Calu3 (cell line): ENCODE data around the gene SF3B4. TPM values are rescaled to one million over a fixed set of nuclear protein-coding genes. Genes with fewer than 3 reads are reported as not detected.

ENCODE experiments used
- BruUV-seq: library from RNA; stranded (reverse); fragments of 400-500 nt; replicated peaks from 2 replicates; lab custom pipeline; 2021; lab: Mats Ljungman, UMichigan
- CTCF ChIA-PET: fragments of 300-600 bp; sonication (Branson Sonifier 250); formaldehyde crosslinking; loops from one replicate; lab custom pipeline; 2022; ENCODE audit warnings: antibody characterized with exemption; lab: Charles Lee
- DNase-seq: peaks from one replicate; pipeline ENCODE4 v3.0.0; 2022
- H3K27ac Mint-ChIP-seq: one replicate; pipeline ENCODE4 v1.8.0; 2022; ENCODE audit warnings: mixed read lengths; ENCODE audit not compliant: unreplicated experiment
- H3K27me3 Mint-ChIP-seq: one replicate; pipeline ENCODE4 v1.8.0; 2022; ENCODE audit warnings: mixed read lengths; ENCODE audit not compliant: unreplicated experiment
- H3K36me3 Mint-ChIP-seq: one replicate; pipeline ENCODE4 v1.8.0; 2022; ENCODE audit warnings: mild to moderate bottlenecking, moderate library complexity, mixed read lengths; ENCODE audit not compliant: insufficient read depth, unreplicated experiment
- H3K4me1 Mint-ChIP-seq: one replicate; pipeline ENCODE4 v1.8.0; 2022; ENCODE audit warnings: mild to moderate bottlenecking, low read depth, mixed read lengths; ENCODE audit not compliant: unreplicated experiment
- H3K4me3 Mint-ChIP-seq: one replicate; pipeline ENCODE4 v1.8.0; 2022; ENCODE audit warnings: mild to moderate bottlenecking, low read depth, moderate library complexity, mixed read lengths; ENCODE audit not compliant: unreplicated experiment
- H3K9me3 Mint-ChIP-seq: one replicate; pipeline ENCODE4 v1.8.0; 2022; ENCODE audit warnings: low read depth, mixed read lengths; ENCODE audit not compliant: unreplicated experiment
- intact Hi-C: fragments of 100-400 bp; cut with micrococcal nuclease; formaldehyde crosslinking; loops from one replicate; pipeline ENCODE4 v1.10.0; 2022; ENCODE audit not compliant: unreplicated experiment
- total RNA-seq: library from RNA; stranded (reverse); gene quantifications from 2 replicates; pipeline ENCODE4 v1.2.3, GENCODE V29; 2022
- TF ChIP-seq, protein P1 (sequence below): fragments of 200-600 bp; IDR thresholded peaks from one replicate; pipeline ENCODE4 v1.8.0; 2022; ENCODE audit warnings: antibody characterized with exemption; ENCODE audit not compliant: unreplicated experiment

Gene SF3B4
- total RNA-seq, 1 experiment from 2014 or later: 188 TPM

GRCh38 chr1:149932474-149932873, 4.9 kb upstream of the SF3B4 start:
- peaks cover 55% of the 10 kb centered on the region for H3K36me3 Mint-ChIP-seq
- no peaks in the 10 kb centered on the region for H3K9me3 Mint-ChIP-seq
- no peaks in the 10 kb centered on the region for H3K27me3 Mint-ChIP-seq
- H3K4me3 Mint-ChIP-seq: no peak overlapping the region
- CTCF ChIA-PET: interaction anchor here (0.6 kb wide), 1 partner anchor 62 kb away, joined by 3 read pairs; no protein-coding TSS in a partner anchor
- H3K4me1 Mint-ChIP-seq: peaks cover 45% of the 10 kb centered on the region
- TF ChIP-seq, protein P1, sequence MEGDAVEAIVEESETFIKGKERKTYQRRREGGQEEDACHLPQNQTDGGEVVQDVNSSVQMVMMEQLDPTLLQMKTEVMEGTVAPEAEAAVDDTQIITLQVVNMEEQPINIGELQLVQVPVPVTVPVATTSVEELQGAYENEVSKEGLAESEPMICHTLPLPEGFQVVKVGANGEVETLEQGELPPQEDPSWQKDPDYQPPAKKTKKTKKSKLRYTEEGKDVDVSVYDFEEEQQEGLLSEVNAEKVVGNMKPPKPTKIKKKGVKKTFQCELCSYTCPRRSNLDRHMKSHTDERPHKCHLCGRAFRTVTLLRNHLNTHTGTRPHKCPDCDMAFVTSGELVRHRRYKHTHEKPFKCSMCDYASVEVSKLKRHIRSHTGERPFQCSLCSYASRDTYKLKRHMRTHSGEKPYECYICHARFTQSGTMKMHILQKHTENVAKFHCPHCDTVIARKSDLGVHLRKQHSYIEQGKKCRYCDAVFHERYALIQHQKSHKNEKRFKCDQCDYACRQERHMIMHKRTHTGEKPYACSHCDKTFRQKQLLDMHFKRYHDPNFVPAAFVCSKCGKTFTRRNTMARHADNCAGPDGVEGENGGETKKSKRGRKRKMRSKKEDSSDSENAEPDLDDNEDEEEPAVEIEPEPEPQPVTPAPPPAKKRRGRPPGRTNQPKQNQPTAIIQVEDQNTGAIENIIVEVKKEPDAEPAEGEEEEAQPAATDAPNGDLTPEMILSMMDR: no peak
- BruUV-seq: no TSS peak
- intact Hi-C loops: no loop called here
- DNase-seq: no peak
- no peak overlapping the region for H3K27ac Mint-ChIP-seq

- CTCF ChIA-PET: no interaction called here
- TF ChIP-seq, protein P1: no peak
- BruUV-seq: no TSS peak
- H3K27ac Mint-ChIP-seq: peak overlapping the region; percentile 15
- H3K27me3 Mint-ChIP-seq: no peaks in the 10 kb centered on the region
- peaks cover 54% of the 10 kb centered on the region for H3K36me3 Mint-ChIP-seq
- no peak for DNase-seq
- intact Hi-C loops: no loop called here
- no peaks in the 10 kb centered on the region for H3K9me3 Mint-ChIP-seq
- no peak overlapping the region for H3K4me3 Mint-ChIP-seq
- peaks cover 37% of the 10 kb centered on the region for H3K4me1 Mint-ChIP-seq
Measured at GRCh38 chr1:149931212-149931790, 3.7 kb upstream of the SF3B4 start.

- Mint-ChIP-seq H3K4me1 (peaks cover 40% of the 10 kb centered on the region), H3K9me3 (no peaks in the 10 kb centered on the region), H3K27ac (no peak overlapping the region), H3K4me3 (no peak overlapping the region), H3K27me3 (no peaks in the 10 kb centered on the region), H3K36me3 (peaks cover 57% of the 10 kb centered on the region)
- intact Hi-C loops: no loop called here
- CTCF ChIA-PET: no interaction called here
- TF ChIP-seq, protein P1: no peak
- DNase-seq: no peak
- no TSS peak for BruUV-seq
Measured at GRCh38 chr1:149929856-149930255, 2.3 kb upstream of the SF3B4 start.

DNA sequence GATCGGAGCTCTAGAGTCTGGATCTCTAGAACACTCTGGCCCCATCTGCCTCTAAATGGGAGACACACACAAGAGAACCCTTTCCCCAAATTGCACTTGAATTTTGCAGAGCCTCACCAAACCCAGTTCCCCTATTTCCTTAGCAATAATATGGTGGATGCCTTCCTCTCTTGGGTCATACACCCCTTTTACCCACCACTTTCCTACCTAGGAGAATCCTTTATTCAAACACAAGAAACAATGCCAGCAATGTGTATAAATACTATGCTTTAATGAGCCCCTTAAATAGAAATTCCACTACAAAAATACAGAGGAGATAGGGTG, 760 bp upstream of the SF3B4 start:
- Mint-ChIP-seq H3K36me3 (peaks cover 69% of the 10 kb centered on the region), H3K27ac (peak overlapping the region; percentile 77), H3K4me1 (peaks cover 53% of the 10 kb centered on the region), H3K27me3 (no peaks in the 10 kb centered on the region), H3K4me3 (peak overlapping the region; percentile 91), H3K9me3 (no peaks in the 10 kb centered on the region)
- intact Hi-C loops: no loop called here
- no peak for DNase-seq
- TF ChIP-seq, protein P1: no peak
- CTCF ChIA-PET: interaction anchor here (1.0 kb wide), 1 partner anchor 40 kb away, joined by 4 read pairs; a partner anchor contains a TSS
- no TSS peak for BruUV-seq
